ENCODE measurements around the gene LCT. TPM values are rescaled to one million over a fixed set of nuclear protein-coding genes. Genes with fewer than 3 reads are reported as not detected.

Gene LCT
- total RNA-seq, 2 donors from 2014 or later = 0.45 to 1.0 TPM

GRCh38 chr2:135845997-135846396, 9.0 kb upstream of the LCT start:
- no peaks in the 10 kb centered on the region for H3K27me3 Mint-ChIP-seq
- H3K9me3 Mint-ChIP-seq = no peaks in the 10 kb centered on the region

GRCh38 chr2:135845257-135845656, 8.3 kb upstream of the LCT start:
- no peaks in the 10 kb centered on the region for H3K27me3 Mint-ChIP-seq
- H3K36me3 Mint-ChIP-seq (ENCODE audit: low read depth) = peaks cover 100% of the 10 kb centered on the region
- no peak for ATAC-seq (replicated peaks)
- H3K4me1 Mint-ChIP-seq = peaks cover 9% of the 10 kb centered on the region
- H3K9me3 Mint-ChIP-seq = no peaks in the 10 kb centered on the region
- H3K4me3 Mint-ChIP-seq = no peak overlapping the region
- H3K27ac Mint-ChIP-seq = no peak overlapping the region

More at GRCh38 chr2:135845997-135846396, 9.0 kb upstream of the LCT start:
- no peak for ATAC-seq (replicated peaks)
- H3K4me3 Mint-ChIP-seq = no peak overlapping the region
- no peak overlapping the region for H3K27ac Mint-ChIP-seq
- peaks cover 100% of the 10 kb centered on the region for H3K36me3 Mint-ChIP-seq (ENCODE audit: low read depth)
- H3K4me1 Mint-ChIP-seq = peaks cover 11% of the 10 kb centered on the region

- Mint-ChIP-seq H3K27me3 (no peaks in the 10 kb centered on the region), H3K4me3 (no peak overlapping the region), H3K4me1 (peaks cover 5% of the 10 kb centered on the region), H3K36me3 (ENCODE audit: low read depth) (peaks cover 100% of the 10 kb centered on the region), H3K27ac (no peak overlapping the region), H3K9me3 (no peaks in the 10 kb centered on the region)
- ATAC-seq (replicated peaks) = peak; percentile 24
Observed at GRCh38 chr2:135844301-135844895, 7.4 kb upstream of the LCT start.

- ATAC-seq (replicated peaks) = no peak
- H3K9me3 Mint-ChIP-seq = no peaks in the 10 kb centered on the region
- peaks cover 5% of the 10 kb centered on the region for H3K4me1 Mint-ChIP-seq
- peaks cover 97% of the 10 kb centered on the region for H3K36me3 Mint-ChIP-seq (ENCODE audit: low read depth)
- H3K27me3 Mint-ChIP-seq = no peaks in the 10 kb centered on the region
- no peak overlapping the region for H3K4me3 Mint-ChIP-seq
- H3K27ac Mint-ChIP-seq = no peak overlapping the region
Observed at GRCh38 chr2:135843671-135844070, 6.7 kb upstream of the LCT start.

DNA sequence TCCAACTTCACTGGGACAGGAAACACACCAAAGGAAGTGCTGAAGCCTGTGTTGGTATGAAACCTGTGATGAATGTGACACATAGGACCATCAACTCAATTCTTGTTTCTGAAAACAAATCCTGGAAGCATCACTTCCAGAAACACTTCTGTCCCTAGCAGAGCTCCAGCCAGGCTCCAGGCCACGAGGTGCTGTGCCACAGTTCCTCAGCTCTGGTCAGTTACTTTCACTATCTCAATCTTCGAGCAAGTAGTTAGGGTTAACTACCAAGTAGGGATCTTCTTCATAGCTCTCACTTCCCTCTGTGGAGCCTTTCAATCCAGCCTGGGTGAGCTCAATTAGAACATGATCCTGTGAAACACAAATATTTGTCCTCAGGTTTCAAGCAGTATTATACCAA, 3.6 kb upstream of the LCT start:
- Mint-ChIP-seq H3K9me3 (no peaks in the 10 kb centered on the region), H3K27me3 (no peaks in the 10 kb centered on the region), H3K27ac (peak overlapping the region; percentile 7), H3K4me3 (no peak overlapping the region), H3K4me1 (peaks cover 5% of the 10 kb centered on the region), H3K36me3 (ENCODE audit: low read depth) (peaks cover 75% of the 10 kb centered on the region)
- ATAC-seq (replicated peaks) = peak; percentile 46

- Mint-ChIP-seq H3K27ac (peak overlapping the region; percentile 7), H3K36me3 (ENCODE audit: low read depth) (peaks cover 66% of the 10 kb centered on the region), H3K4me1 (peaks cover 5% of the 10 kb centered on the region), H3K9me3 (no peaks in the 10 kb centered on the region), H3K27me3 (no peaks in the 10 kb centered on the region), H3K4me3 (no peak overlapping the region)
- no peak for ATAC-seq (replicated peaks)
Observed at GRCh38 chr2:135839713-135840112, 2.7 kb upstream of the LCT start.

DNA sequence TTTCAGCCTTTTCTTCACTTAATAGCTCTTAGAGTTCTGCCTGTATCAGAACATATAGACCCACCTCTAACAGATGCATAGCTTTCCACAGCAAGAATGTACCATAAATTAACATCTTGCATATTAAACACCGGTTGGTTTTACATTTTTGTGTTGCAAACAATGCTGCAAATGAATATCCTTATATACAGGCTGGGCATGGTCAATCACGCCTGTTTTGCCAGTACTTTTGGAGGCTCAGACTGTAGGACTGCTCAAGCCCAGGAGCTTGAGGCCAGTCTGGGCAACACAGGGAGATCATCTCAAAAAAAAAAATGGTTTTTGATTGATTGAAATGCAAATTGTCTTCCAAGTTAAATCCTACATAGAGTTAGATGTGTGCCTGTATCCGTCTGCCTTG, 1.5 kb upstream of the LCT start:
- H3K4me3 Mint-ChIP-seq = no peak overlapping the region
- peaks cover 5% of the 10 kb centered on the region for H3K4me1 Mint-ChIP-seq
- ATAC-seq (replicated peaks) = no peak
- no peak overlapping the region for H3K27ac Mint-ChIP-seq
- no peaks in the 10 kb centered on the region for H3K27me3 Mint-ChIP-seq
- peaks cover 54% of the 10 kb centered on the region for H3K36me3 Mint-ChIP-seq (ENCODE audit: low read depth)
- H3K9me3 Mint-ChIP-seq = no peaks in the 10 kb centered on the region

DNA sequence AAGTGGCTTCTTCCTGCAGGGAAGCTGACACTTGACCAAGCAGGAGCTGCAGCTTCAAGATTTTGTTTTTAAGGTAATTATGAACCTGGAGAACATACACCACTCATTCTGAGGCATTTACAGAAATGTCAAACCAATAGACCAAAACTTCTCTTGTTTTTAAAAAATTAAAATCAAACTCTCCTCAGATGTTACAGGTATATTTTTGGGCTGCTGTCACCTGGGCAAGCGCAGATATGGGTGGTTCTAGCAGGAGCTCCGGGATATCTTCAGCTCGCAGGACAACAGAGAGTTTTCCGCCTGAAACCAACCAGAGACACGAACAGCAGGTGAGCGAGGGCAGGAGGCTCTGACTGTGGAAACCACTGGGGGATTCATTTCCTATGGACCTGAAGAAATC, 4.1 kb downstream of the LCT start:
- Mint-ChIP-seq H3K4me1 (no peaks in the 10 kb centered on the region), H3K27ac (no peak overlapping the region), H3K4me3 (no peak overlapping the region), H3K36me3 (ENCODE audit: low read depth) (peaks cover 5% of the 10 kb centered on the region), H3K9me3 (no peaks in the 10 kb centered on the region), H3K27me3 (no peaks in the 10 kb centered on the region)
- no peak for ATAC-seq (replicated peaks)

DNA sequence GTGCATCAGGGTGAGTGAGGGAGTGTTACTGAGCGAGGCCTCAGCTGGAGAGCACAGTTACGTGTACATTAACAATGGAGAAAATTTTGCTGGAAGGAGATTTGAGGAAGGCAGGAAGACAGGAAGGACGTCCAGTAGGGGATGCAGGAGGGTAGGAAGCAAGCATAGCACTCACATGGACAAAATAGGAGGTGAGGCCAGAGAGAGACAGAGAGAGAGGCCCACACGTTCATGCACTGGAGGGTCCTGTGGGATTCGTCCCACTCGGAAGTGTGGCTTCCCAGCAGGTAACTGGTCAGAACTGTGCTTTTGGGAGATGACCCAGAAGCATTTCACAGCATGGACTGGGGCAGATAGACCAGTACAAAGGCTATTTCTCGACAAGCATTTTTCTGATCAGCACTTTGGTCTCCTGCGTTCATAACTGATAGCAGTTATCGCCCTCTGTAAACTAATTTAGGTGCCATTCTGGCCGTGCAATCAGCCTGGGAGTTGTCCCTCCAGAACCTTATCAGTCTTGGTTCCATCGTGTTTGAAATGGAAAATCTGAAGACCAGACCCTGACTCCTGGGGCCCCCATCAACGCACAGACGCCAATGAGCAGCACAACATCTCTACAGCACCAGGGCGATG, 5.7 kb downstream of the LCT start:
- peaks cover 1% of the 10 kb centered on the region for H3K36me3 Mint-ChIP-seq (ENCODE audit: low read depth)
- ATAC-seq (replicated peaks) = no peak
- H3K9me3 Mint-ChIP-seq = no peaks in the 10 kb centered on the region
- no peaks in the 10 kb centered on the region for H3K27me3 Mint-ChIP-seq
- no peaks in the 10 kb centered on the region for H3K4me1 Mint-ChIP-seq
- H3K27ac Mint-ChIP-seq = no peak overlapping the region
- no peak overlapping the region for H3K4me3 Mint-ChIP-seq

GRCh38 chr2:135829378-135830135, 7.4 kb downstream of the LCT start:
- Mint-ChIP-seq H3K36me3 (ENCODE audit: low read depth) (no peaks in the 10 kb centered on the region), H3K27me3 (no peaks in the 10 kb centered on the region), H3K4me1 (no peaks in the 10 kb centered on the region), H3K9me3 (no peaks in the 10 kb centered on the region), H3K4me3 (no peak overlapping the region), H3K27ac (no peak overlapping the region)
- ATAC-seq (replicated peaks) = no peak

- H3K4me1 Mint-ChIP-seq = no peaks in the 10 kb centered on the region
- H3K36me3 Mint-ChIP-seq (ENCODE audit: low read depth) = no peaks in the 10 kb centered on the region
- no peak for ATAC-seq (replicated peaks)
- no peak overlapping the region for H3K4me3 Mint-ChIP-seq
- peaks cover 7% of the 10 kb centered on the region for H3K9me3 Mint-ChIP-seq
- H3K27me3 Mint-ChIP-seq = no peaks in the 10 kb centered on the region
- no peak overlapping the region for H3K27ac Mint-ChIP-seq
Observed at GRCh38 chr2:135826544-135826943, 10.4 kb downstream of the LCT start.

GRCh38 chr2:135825550-135826176, 11.3 kb downstream of the LCT start:
- H3K9me3 Mint-ChIP-seq = peaks cover 7% of the 10 kb centered on the region
- H3K4me3 Mint-ChIP-seq = no peak overlapping the region
- no peaks in the 10 kb centered on the region for H3K27me3 Mint-ChIP-seq
- ATAC-seq (replicated peaks) = no peak
- H3K27ac Mint-ChIP-seq = no peak overlapping the region
- H3K36me3 Mint-ChIP-seq (ENCODE audit: low read depth) = no peaks in the 10 kb centered on the region
- H3K4me1 Mint-ChIP-seq = peaks cover 4% of the 10 kb centered on the region

- Mint-ChIP-seq H3K4me1 (peaks cover 9% of the 10 kb centered on the region), H3K27me3 (no peaks in the 10 kb centered on the region), H3K36me3 (ENCODE audit: low read depth) (no peaks in the 10 kb centered on the region), H3K9me3 (peaks cover 7% of the 10 kb centered on the region), H3K27ac (no peak overlapping the region), H3K4me3 (no peak overlapping the region)
- ATAC-seq (replicated peaks) = no peak
Observed at GRCh38 chr2:135825131-135825530, 11.9 kb downstream of the LCT start.

DNA sequence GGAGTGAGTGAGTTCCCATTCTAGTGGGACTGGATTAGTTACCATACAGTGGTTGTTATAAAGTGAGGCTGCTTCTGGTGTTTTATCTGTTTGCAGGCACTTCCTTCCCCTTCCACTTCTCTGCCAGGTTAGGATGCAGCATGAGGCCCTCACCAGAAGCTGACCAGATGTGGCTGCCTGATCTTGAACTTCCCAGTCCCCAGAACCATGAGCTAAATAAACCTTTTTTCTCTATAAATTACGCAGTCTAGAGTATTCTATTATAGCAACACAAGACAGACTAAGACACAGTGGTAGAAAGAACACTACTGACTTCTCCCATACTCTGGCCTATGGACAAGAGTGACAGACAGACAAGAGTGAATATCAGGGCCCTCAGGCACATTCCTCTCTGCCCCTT, 14.1 kb downstream of the LCT start:
- Mint-ChIP-seq H3K4me1 (peaks cover 17% of the 10 kb centered on the region), H3K36me3 (ENCODE audit: low read depth) (no peaks in the 10 kb centered on the region), H3K27me3 (no peaks in the 10 kb centered on the region), H3K4me3 (no peak overlapping the region), H3K27ac (no peak overlapping the region), H3K9me3 (peaks cover 7% of the 10 kb centered on the region)
- ATAC-seq (replicated peaks) = no peak

DNA sequence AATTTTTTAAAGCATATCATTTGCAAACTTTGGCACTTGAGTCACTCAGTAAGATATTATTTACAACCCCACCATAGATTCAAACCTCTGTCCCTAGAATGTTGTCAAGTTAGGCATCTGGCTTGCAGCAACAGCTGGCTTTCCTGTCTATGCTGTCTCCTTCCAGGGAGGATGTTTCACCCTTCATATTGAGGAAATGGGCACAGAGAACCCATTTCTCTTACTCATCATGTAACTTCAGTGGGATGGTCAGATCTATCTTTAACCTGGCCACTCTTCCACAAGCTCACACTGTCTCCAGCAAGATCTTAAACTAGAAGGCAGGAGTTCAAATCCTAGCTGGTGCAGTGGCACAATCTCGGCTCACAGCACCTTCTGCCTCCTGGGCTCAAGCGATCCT, 15.8 kb downstream of the LCT start:
- Mint-ChIP-seq H3K27ac (peak overlapping the region; percentile 22), H3K36me3 (ENCODE audit: low read depth) (no peaks in the 10 kb centered on the region), H3K4me1 (peaks cover 17% of the 10 kb centered on the region), H3K27me3 (no peaks in the 10 kb centered on the region), H3K4me3 (peak overlapping the region; percentile 73), H3K9me3 (peaks cover 7% of the 10 kb centered on the region)
- ATAC-seq (replicated peaks) = no peak

All from activated T-helper 17 cell treated with anti-CD3 and anti-CD28 coated beads, Interleukin-2, amount 50 U/mL, for 72 hours (primary cell).